Lung (tissue), 12 donors: ENCODE results near the gene MAP3K10. TPM values are rescaled to one million over a fixed set of nuclear protein-coding genes. Genes with fewer than 3 reads are reported as not detected.
A peak's percentile ranks its signal among the peaks of the same experiment; 100 is the strongest.
"Not testable (repeated sequence)": the region's sequence is repeated elsewhere in the genome, so short reads cannot be mapped to it uniquely, and the experiment has no call there.

Experiments used
- ATAC-seq: fragments of 200-7000 bp; cut with Tn5 transposase; one replicate; pipeline ENCODE4 v1.9.1; 2020; ENCODE audit warnings: moderate number of reproducible peaks; ENCODE audit not compliant: insufficient read depth, low FRiP score
- DNase-seq, 3 donors: peaks; one replicate each; pipeline ENCODE4 v3.0.0-alpha.2; 2013 to 2017
- H3K27ac ChIP-seq, 2 donors: one replicate each; pipeline ENCODE4 v1.5.1; 2013; ENCODE audit warnings: mild to moderate bottlenecking in 2 of 2, moderate library complexity in 2 of 2, control low read depth in 1 of 2, inconsistent platforms in 1 of 2, low read depth in 1 of 2, low read length in 1 of 2
- H3K27me3 ChIP-seq, 3 donors: one replicate each; pipeline ENCODE4 v1.5.1; 2013; ENCODE audit warnings: low read length in 2 of 3; ENCODE audit not compliant: control insufficient read depth in 3 of 3, insufficient read depth in 3 of 3
- H3K36me3 ChIP-seq, 4 donors: one replicate each; pipeline ENCODE4 v1.5.1; 2013; ENCODE audit warnings: low read length in 4 of 4, mild to moderate bottlenecking in 1 of 4, moderate library complexity in 1 of 4; ENCODE audit not compliant: control insufficient read depth in 4 of 4, insufficient read depth in 4 of 4
- H3K4me1 ChIP-seq, 5 donors: one replicate each; pipeline ENCODE4 v1.5.1; 2013; ENCODE audit warnings: low read length in 5 of 5, mild to moderate bottlenecking in 2 of 5, moderate library complexity in 1 of 5; ENCODE audit not compliant: control insufficient read depth in 5 of 5, insufficient read depth in 5 of 5
- H3K4me3 ChIP-seq: one replicate; pipeline ENCODE4 v1.5.1; 2013; ENCODE audit warnings: mild to moderate bottlenecking, control low read depth, moderate library complexity
- H3K9ac ChIP-seq, 2 donors: one replicate each; pipeline ENCODE4 v1.5.1; 2013; ENCODE audit warnings: low read length in 2 of 2, control low read depth in 1 of 2; ENCODE audit not compliant: insufficient read depth in 1 of 2
- H3K9me3 ChIP-seq, 4 donors: one replicate each; pipeline ENCODE4 v1.5.1; 2013; ENCODE audit warnings: low read length in 3 of 4, mild to moderate bottlenecking in 1 of 4, moderate library complexity in 1 of 4; ENCODE audit not compliant: control insufficient read depth in 4 of 4, insufficient read depth in 3 of 4
- WGBS, 2 donors: extraction: QIAGEN DNeasy Blood & Tissue Kit; methylation state at CpG; one replicate each; pipeline ENCODE4 v1.1.7; 2013; 5-methylcytosine and 5-hydroxymethylcytosine counted together
- polyA plus RNA-seq, 2 donors: library from polyadenylated mRNA; stranded (reverse); fragments of 200-250 nt; gene quantifications; one replicate each; pipeline ENCODE4 v1.2.1, GENCODE V29; 2013
- total RNA-seq, 2 donors: library from RNA; depleted of rRNA in 1 of 2; stranded (reverse); fragments of >200 nt in 1 of 2; gene quantifications; one replicate each; pipeline ENCODE4 v1.2.1, GENCODE V29; 2014 to 2021
- TF ChIP-seq, protein P1 (sequence below): IDR thresholded peaks from 2 replicates; pipeline ENCODE4 v1.5.1; 2012; ENCODE audit warnings: mild to moderate bottlenecking; ENCODE audit errors: control extremely low read depth, extremely low read depth
- donor health status: control.
- donor health status: control.
- donor health status: Bipolar disorder and iron deficiency.
- donor health status: healthy.
- donor health status: DM: yes; HTN: yes; CAD: no.

Gene MAP3K10
- total and polyA plus RNA-seq, 4 donors = 4.4 to 18.0 (median 11.3) TPM

GRCh38 chr19:40162104-40162503 is 29.1 kb upstream of the MAP3K10 start:
- TF ChIP-seq, protein P1, sequence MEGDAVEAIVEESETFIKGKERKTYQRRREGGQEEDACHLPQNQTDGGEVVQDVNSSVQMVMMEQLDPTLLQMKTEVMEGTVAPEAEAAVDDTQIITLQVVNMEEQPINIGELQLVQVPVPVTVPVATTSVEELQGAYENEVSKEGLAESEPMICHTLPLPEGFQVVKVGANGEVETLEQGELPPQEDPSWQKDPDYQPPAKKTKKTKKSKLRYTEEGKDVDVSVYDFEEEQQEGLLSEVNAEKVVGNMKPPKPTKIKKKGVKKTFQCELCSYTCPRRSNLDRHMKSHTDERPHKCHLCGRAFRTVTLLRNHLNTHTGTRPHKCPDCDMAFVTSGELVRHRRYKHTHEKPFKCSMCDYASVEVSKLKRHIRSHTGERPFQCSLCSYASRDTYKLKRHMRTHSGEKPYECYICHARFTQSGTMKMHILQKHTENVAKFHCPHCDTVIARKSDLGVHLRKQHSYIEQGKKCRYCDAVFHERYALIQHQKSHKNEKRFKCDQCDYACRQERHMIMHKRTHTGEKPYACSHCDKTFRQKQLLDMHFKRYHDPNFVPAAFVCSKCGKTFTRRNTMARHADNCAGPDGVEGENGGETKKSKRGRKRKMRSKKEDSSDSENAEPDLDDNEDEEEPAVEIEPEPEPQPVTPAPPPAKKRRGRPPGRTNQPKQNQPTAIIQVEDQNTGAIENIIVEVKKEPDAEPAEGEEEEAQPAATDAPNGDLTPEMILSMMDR = no peak
- no peak for ATAC-seq
- no peaks in the 10 kb centered on the region for H3K36me3 ChIP-seq
- H3K27me3 ChIP-seq = no peaks in the 10 kb centered on the region
- DNase-seq = no peak
- H3K4me3 ChIP-seq = no peak overlapping the region
- H3K9ac ChIP-seq = no peak overlapping the region
- WGBS, 2 donors = 93 to 95% methylated on average over 3 of the region's 3 CpGs
- H3K9me3 ChIP-seq = no peaks in the 10 kb centered on the region
- no peaks in the 10 kb centered on the region for H3K4me1 ChIP-seq
- H3K27ac ChIP-seq = no peak overlapping the region

DNA sequence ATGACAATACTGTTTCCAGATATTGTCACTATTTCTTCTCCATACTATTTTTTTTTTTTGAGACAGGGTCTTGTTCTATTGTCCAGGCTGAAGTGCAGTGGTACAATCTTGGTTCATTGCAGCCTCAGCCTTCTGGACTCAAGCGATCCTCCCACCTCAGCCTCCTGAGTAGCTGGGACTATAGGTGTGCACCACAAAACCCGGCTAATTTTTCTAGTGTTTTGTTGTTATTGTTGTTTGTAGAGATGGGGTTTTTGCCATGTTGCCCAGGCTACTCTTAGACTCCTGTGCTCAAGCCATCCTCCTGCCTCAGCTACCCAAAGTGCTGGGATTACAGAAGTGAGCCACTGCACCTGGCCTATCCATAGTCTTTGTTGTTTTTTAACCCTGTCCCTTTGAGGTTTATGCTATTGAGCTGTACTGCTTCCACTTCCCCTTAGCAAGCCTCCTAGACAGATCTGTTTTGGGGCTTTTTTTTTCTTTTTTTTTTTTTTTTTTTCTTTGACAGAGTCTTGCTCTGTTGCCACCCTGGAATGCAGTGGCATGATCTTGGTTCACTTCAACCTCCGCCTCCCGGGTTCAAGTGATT is 27.6 kb upstream of the MAP3K10 start:
- H3K9ac ChIP-seq = no peak overlapping the region
- 75 to 84% methylated on average over 4 of the region's 4 CpGs for WGBS, 2 donors
- H3K4me1 ChIP-seq = no peaks in the 10 kb centered on the region
- no peak for DNase-seq
- H3K36me3 ChIP-seq = no peaks in the 10 kb centered on the region
- H3K9me3 ChIP-seq = no peaks in the 10 kb centered on the region
- no peaks in the 10 kb centered on the region for H3K27me3 ChIP-seq
- no peak overlapping the region for H3K4me3 ChIP-seq
- TF ChIP-seq, protein P1 = no peak
- no peak for ATAC-seq
- H3K27ac ChIP-seq = no peak overlapping the region

- no peak for ATAC-seq
- H3K27ac ChIP-seq = no peak overlapping the region
Observed at GRCh38 chr19:40165362-40165937, 25.8 kb upstream of the MAP3K10 start.

DNA sequence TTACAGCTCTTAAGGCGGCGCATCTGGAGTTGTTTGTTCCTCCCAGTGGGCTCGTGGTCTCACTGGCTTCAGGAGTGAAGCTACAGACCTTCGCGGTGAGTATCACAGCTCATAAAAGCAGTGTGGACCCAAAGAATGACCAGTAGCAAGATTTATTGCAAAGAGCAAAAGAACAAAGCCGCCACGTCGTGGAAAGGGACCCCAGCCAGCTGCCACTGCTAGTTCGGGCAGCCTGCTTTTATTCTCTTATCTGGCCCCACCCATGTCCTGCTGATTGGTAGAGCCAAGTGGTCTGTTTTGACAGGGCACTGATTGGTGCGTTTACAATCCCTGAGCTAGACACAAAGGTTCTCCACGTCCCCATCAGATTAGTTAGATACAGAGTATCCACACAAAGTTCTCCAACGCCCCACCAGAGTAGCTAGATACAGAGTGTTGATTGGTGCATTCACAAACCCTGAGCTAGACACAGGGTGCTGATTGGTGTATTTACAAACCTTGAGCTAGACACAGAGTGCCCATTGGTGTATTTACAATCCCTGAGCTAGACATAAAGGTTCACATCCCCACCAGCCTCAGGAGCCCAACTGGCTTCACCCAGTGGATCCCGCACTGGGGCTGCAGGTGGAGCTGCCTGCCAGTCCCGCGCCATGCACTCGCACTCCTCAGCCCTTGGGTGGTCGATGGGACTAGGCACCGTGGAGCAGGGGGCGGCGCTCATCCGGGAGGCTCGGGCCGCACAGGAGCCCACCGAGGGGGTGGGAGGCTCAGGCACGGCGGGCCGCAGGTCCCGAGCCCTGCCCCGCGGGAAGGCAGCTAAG is 21.5 kb upstream of the MAP3K10 start:
- H3K4me1 ChIP-seq, DNase-seq, H3K27ac ChIP-seq, H3K9me3 ChIP-seq, H3K9ac ChIP-seq, H3K27me3 ChIP-seq, H3K36me3 ChIP-seq, ATAC-seq, H3K4me3 ChIP-seq: not testable (repeated sequence)
- 80 to 82% methylated on average over 26 to 30 of the region's 30 CpGs for WGBS, 2 donors

More at GRCh38 chr19:40165362-40165937, 25.8 kb upstream of the MAP3K10 start:
- DNase-seq = peak; percentile 11 to 24 (median 14)
- Histone ChIP-seq H3K4me3 (no peak overlapping the region), H3K27me3 (no peaks in the 10 kb centered on the region), H3K4me1 (no peaks in the 10 kb centered on the region), H3K9me3 (peaks cover 0 to 1% (median 0%) of the 10 kb centered on the region in 4 donors), H3K36me3 (no peaks in the 10 kb centered on the region), H3K9ac (no peak overlapping the region)
- TF ChIP-seq, protein P1 = peak; percentile 35
- 12 to 15% methylated on average over 10 of the region's 10 CpGs for WGBS, 2 donors

DNA sequence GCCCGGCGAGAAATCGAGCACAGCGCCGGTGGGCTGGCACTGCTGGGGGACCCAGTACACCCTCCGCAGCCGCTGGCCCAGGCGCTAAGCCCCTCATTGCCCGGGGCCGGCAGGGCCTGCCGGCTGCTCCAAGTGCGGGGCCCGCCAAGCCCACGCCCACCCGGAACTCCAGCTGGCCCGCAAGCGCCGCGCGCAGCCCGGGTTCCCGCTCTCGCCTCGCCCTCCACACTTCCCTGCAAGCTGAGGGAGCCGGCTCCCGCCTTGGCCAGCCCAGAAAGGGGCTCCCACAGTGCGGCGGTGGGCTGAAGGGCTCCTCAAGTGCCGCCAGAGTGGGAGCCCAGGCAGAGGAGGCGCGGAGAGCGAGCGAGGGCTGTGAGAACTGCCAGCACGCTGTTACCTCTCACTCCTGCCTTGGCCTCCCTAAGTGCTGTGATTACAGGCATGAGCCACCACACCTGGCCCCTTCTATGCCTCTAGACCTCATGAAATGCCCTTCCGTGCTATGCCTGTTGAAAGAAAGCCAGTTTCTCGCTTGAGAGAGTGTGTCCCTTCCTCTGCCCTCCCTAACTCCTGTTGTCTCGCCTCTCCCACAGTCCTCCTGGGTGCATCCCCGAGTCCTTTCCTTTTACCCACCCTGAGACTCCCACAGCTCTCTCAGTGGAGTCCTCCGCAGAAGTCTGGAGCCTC is 20.8 kb upstream of the MAP3K10 start:
- H3K27ac ChIP-seq, H3K27me3 ChIP-seq, H3K36me3 ChIP-seq, DNase-seq, H3K9me3 ChIP-seq, ATAC-seq, H3K4me3 ChIP-seq, H3K9ac ChIP-seq, H3K4me1 ChIP-seq: not testable (repeated sequence)
- WGBS, 2 donors = 82 to 86% methylated on average over 28 to 39 of the region's 39 CpGs
